Measurements from ENCODE around the gene TPX2.

DNA sequence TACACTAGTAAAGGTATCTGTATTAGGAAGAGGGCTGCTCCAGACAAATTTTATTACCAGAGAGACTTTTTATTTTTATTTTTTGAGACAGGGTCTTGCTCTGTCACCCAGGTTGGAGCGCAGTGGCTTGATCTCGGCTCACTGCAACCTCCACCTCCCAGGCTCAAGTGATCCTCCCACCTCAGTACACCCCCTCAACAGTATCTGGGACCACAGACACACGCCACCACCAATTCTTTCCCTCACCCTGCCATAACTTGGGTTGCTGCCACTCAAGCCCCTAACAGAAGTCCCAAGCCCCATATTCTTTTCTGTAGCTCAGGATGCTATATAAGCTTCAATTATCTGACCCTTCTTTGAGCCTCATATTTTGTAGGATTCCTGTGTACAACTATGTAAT is 23.3 kb upstream of the TPX2 start:
- TF ChIP-seq EZH2 (IDR thresholded peaks at IDR 0.05; ENCODE audit: low read depth, low read length, severe bottlenecking) (no peak), CTCF (IDR thresholded peaks at IDR 0.05; ENCODE audit: control extremely low read depth in 1 of 3, insufficient read depth in 1 of 3, low read depth in 1 of 3, low read length in 3 of 3) (no peak), JUN (IDR thresholded peaks at IDR 0.05; ENCODE audit: low read depth, low read length) (no peak), RAD21 (IDR thresholded peaks at IDR 0.05 in 1 of 2, conservative IDR thresholded peaks at IDR 0.05 in 1 of 2; ENCODE audit: low read depth in 2 of 2, low read length in 2 of 2) (no peak), SP1 (IDR thresholded peaks at IDR 0.05; ENCODE audit: low read depth, low read length) (no peak)
- TF ChIP-seq, protein P1, sequence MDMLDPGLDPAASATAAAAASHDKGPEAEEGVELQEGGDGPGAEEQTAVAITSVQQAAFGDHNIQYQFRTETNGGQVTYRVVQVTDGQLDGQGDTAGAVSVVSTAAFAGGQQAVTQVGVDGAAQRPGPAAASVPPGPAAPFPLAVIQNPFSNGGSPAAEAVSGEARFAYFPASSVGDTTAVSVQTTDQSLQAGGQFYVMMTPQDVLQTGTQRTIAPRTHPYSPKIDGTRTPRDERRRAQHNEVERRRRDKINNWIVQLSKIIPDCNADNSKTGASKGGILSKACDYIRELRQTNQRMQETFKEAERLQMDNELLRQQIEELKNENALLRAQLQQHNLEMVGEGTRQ (IDR thresholded peaks at IDR 0.05; ENCODE audit: low read length): no peak
